ENCODE measurements around the gene KRT33A.
"Not testable (repeated sequence)": the region's sequence is repeated elsewhere in the genome, so short reads cannot be mapped to it uniquely, and the experiment has no call there.

Gene KRT33A

DNA sequence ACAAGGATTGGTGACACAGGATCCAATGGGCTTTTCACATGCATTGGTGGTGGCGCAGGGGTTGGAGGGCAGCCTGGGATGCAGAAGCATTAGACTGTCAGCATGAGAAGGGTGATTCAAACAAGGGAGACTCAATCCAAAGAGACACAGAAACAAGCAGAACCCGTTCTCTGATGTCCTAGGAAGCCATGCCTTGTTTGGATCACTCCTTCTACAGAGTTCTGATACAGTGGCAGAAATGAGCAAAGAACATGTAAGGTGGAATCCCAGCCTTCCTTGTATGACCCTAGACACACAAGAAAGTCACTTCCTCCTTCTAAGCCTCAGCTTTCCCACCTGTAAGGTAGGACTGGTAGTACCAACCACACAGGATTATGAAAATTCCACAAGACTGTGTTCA, 13.3 kb upstream of the KRT33A start:
- no peak for DNase-seq (ENCODE audit: low read depth)

DNA sequence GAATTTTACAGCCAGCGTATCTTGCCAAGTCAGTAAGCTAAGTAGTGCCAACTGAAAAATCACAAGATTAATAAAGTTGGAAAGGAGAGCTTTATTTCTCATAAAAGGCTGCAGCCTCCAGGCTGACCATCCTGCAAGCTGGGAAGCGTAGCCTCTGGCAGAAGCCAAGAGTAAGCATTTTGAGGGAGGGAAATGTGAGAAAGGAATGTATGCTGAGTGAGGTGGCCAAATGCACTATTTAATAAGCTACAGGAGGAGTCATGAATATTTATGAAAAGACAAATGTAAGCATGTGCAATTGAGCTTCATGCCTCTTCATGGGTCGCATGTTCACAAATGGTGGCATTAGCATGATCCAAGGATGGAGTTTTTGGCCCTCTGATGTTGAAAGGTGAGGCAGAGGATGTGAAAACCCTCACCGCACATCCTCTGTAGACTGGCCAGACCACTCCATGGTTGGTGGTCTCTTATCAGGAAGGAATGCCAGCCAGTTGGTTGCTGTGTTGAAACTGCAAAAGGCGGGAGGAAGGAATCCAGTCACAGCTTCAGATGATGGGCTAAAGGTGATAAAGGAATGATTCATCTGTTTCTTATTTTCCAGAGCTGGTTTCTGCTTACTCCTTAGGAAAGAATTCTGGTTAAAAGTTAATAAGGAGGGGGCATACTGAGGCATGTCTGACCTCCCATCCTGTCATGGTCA, 9.8 kb upstream of the KRT33A start:
- DNase-seq (ENCODE audit: low read depth), result no peak

DNA sequence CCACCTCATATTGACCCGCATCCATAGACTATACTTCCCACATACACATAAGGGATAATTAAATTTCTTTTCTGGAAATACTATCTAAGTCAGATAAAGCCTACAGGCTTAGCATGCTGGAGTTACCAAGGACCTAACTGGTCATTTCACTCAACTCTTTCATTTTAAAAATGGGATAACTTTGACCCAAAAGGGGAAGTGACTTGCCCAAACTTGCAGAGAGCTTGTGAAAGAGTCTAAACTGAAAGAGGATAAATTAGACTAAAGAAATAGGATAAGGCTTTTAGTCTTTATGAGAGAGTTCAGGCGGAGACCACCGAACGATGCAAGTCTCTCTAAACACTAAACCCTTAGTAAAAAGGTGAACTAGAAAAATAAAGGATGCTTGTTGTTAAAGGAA, 3.9 kb upstream of the KRT33A start:
- DNase-seq (ENCODE audit: low read depth), result no peak

DNA sequence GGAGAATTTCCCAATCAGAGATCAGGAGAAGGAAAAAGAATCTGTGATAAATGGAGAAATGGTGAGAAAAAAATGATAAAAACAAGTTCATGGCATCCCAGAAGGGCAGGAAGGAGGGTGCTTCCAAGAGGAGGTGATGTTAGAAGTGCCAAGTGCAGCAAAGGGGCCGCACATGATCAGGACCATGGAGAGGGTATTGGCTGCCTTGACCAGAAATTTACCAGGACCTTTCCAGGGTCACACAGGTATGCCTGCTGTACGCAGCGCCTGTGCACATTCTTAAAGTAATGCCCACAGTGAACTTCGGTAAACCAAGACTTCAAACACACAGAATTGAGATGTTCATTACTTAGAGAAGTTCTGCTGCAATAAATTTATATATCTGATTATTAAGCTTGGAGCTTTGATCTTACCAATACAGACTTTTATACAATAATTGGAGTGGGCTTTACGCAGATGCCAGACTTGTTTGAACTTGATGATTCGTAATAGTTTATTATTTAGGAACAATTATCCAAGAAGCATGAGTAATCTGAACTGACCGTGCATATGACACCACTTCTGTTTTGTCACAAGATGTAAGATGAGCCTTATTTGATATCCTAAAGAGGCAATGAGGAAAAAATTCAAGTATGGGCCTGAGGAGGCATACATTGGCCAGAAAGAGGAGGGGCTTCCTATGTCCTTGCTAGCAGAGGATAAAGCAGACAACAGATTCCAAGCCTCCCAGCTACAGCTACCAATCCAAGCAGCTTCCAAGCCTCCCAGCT, 2.2 kb upstream of the KRT33A start:
- DNase-seq (ENCODE audit: low read depth), result no peak

DNA sequence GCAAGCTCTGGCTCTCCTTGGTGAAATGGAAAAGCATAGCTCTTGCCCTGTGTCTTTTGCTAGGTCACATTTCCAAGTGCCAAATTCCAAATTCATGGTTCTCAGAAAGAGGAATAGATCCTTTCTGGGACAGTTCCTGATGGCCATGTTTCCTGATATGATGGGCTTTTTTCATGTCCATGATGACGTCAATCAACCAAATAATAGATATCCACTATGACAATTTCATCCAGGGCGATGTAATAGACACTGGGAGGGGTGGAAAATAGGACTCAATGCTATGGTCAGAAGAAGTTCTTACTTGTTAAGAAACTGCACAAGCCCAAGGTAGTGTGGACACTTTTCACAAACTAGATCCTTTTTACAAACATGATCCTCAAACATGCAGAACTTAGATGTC, 549 bp upstream of the KRT33A start:
- DNase-seq (ENCODE audit: low read depth), result no peak

DNA sequence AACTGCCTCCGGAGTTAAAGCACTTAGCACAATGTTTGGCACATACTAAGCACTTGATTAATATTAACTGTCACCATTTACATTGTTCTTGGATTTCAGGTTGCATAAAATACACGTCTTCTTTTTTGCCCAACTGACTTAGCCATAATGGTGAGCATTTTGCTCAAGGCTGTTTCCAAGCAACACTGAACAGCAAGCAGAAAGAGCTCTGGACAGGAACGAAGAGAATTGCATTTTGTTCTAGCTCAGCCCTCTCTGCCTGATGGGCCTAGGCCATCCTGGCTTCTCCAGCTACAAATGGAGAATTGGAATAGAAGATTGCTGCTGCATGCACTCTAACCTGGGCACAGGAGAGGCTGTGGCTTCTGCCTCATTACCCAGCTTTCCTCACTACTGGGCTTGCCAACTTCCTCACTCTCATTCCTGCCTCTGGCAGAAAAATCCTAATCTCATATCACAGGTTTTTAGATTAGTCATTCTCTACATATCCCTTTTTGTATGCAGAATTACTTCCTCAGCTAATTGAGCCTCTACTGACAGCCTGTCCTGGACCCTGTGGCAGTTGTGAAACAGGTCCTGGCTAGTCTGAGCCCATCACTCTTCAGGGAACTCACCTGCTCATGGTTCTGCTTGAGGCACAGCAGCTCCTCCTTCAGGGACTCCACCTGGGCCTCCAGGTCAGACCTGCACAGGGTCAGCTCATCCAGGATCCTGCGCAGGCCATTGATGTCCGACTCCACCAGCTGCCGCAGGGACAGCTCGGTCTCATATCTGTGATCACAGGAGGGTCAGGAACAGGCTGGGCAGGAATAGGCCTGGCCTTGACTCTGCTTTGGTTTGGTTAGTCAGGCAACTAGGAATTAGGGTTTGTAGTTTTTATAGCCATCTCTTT, 2.5 kb downstream of the KRT33A start:
- DNase-seq (ENCODE audit: low read depth), result no peak

DNA sequence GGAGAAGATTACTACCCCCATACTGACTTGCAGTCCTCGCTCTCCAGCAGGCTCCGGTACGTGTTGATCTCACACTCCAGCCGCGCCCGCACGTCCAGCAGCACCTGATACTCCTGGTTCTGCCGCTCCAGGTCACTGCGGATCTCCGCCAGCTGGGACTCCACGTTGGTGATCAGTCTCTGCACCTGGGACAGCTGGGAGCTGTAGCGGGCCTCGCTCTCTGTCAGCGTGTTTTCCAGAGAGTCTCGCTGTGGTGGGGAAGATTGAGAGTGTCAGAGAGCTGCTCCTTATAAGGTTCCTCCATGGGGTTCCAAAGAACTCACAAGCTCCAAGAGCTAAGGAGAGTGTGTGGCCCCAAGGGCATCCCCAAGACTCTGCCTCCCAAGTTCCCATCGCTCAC, 4.2 kb downstream of the KRT33A start:
- DNase-seq (ENCODE audit: low read depth), result not testable (repeated sequence)

DNA sequence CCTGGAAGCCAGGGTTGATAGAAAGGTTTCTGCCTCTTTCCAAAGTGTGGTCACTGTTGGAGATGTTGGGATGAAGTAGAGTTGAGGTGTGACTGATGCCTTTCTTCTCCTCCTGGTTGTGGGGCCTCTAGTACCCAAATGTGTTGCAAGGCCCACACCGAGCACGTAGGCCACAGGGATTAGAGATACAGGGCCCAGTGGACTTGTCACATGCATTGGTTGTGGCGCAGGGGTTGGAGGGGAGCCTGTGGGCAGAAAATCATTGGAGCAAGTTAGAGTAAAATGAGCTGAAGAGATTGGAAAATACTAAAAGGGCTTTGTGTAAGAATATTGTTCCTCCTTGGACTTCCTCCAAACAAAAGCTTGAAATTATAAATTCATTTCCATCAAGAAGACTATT, 4.6 kb downstream of the KRT33A start:
- DNase-seq (ENCODE audit: low read depth), result no peak

DNA sequence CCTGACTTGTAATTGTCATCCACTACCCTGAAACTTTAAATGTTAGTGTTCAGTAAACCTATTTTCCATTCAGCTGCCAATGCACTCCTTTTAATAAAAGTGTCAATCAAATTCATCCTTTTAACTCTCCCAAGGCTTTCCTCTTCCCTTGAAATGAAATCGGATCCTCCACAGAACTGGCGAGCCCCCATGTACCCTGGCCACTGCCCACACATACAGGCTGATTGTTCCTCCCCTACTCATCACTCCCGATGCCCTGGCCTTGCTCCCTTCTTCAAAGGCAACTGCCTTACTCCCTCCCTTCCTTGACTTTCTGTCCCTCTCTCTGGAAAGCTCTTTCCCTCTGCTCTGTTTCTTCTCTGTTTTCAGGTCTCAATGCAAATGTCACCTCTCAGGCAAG, 7.6 kb downstream of the KRT33A start:
- DNase-seq (ENCODE audit: low read depth), result no peak

DNA sequence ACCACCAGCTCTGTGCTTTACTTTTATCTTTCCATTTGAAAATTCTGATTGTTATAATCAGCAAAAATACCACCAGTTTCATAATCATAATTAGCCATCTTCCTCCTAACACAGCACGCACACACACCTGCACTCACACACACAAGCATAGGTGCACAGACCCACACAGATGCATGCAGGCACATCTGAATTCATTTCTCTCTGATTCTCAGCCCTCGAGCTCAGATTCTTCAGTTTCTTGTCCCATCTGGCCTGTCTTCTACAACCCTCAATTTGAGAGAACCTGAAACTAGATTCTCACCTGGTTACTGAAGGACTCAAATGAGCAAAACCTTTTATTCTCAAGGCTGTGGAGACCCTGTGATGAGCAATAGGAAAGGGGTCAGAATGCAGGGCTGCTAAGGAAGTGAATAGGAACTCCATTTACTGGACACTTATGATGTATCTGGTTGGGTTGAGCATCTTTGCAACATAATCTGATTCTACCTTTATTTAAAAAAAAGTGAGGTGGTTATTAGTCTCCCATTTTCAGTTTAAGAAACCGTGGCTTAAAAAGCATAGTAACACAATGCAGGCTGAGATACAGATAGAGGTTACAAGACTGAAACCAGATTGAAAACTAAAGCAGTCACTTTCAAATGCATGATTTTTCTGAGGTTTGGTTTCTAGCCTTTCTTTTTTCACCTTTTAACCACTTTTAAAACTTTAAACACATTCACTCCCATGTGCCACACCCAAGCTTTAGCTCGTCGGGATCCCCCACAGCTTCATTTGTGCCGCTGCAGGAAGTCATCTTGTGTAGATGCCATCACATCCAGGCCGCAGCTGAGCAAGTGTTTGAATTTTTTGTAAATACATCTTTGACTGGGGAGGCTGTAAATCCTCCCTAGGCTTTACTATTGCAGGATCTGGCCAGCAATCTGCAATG, 9.4 kb downstream of the KRT33A start:
- DNase-seq (ENCODE audit: low read depth), result no peak

DNA sequence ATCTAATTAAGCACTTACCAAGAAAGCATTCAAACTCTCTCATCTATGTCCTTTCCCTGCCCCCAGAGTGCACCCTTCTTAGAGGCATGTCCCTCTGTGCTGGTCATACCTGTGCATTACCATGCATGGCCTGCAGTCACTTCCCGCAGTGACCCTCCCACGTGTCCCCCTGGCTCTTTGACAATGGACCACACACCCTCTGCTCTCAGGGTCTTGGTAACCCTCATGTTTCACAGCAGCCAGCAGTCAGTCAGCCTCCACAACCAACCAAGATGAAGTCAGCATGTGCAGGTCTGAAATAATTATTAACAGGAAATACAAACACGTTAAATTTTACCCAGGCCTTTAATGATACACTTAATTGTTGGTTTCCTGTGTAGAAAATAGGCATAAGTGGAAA, 10.1 kb downstream of the KRT33A start:
- no peak for DNase-seq (ENCODE audit: low read depth)

DNA sequence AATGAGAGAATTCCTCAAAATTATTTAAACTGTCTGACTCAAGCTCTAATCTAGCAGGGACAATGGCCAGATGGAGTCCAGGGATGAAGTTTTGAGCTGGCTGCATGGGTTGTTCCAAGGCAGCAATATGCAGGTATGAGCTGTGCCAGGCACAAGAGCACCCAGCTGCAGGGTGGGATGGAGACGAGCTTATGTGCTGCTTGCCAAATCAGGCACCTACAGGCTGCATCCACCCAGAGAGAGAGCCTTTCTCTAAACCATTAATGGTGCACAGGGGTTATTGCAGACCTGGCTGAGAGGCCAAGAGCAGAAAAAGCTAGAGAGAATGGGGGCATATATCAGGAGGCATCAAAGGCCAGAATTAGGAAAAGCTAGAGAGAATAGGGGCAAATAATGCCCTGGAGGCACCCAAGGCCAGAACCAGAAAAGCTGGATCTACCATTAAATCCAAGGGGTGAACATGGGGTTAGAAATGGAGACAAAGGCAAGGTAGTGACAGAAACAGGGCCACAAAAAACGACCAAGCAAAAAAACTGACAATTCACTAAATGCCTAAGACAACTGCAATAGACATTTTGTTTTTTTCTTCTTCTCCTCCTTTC, 11.0 kb downstream of the KRT33A start:
- DNase-seq (ENCODE audit: low read depth), result no peak

DNA sequence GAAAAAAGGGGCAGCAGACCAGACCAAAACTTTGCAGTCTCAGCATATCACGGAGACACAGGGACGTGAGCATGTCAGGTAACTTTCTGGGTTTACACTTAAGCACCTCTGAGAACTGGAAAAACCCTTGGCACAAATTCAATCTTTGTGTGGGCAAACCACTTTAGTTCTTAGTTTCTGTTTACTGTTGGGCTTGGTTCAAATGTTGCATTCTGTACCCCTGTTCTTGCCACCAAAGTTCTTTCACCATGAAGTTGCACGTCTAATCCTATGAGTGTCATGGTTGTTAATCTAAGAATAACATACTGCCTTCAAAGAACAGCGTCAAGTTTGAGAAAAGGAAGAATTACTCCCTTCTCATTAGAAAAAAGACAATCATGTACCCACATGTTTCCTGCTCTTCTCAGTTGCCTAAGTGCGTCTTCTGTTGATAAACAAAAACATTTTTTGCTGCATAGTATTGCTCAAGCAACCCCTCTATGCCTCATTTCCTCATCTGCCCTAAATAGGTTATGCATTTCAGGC, 11.6 kb downstream of the KRT33A start:
- DNase-seq (ENCODE audit: low read depth), result no peak

DNA sequence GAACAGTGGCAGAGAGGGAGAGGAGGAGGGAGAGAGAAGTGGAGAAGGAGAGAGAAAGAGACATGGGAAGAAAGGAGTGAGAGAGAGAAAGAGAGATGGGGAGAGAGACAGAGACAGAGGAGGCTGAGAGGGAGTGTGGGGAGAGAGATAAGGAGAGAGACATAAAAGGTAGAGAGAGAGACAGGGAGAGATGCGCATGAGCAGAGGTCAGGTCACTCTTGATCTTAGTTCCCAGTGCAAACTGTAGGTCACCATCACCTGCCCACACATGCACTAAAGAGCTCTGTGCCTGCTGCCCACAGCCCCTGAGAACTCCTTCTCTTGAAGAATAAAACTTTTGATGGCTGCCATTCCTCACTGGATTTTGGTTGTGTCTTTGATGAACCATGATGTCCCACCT, 14.9 kb downstream of the KRT33A start:
- no peak for DNase-seq (ENCODE audit: low read depth)

DNA sequence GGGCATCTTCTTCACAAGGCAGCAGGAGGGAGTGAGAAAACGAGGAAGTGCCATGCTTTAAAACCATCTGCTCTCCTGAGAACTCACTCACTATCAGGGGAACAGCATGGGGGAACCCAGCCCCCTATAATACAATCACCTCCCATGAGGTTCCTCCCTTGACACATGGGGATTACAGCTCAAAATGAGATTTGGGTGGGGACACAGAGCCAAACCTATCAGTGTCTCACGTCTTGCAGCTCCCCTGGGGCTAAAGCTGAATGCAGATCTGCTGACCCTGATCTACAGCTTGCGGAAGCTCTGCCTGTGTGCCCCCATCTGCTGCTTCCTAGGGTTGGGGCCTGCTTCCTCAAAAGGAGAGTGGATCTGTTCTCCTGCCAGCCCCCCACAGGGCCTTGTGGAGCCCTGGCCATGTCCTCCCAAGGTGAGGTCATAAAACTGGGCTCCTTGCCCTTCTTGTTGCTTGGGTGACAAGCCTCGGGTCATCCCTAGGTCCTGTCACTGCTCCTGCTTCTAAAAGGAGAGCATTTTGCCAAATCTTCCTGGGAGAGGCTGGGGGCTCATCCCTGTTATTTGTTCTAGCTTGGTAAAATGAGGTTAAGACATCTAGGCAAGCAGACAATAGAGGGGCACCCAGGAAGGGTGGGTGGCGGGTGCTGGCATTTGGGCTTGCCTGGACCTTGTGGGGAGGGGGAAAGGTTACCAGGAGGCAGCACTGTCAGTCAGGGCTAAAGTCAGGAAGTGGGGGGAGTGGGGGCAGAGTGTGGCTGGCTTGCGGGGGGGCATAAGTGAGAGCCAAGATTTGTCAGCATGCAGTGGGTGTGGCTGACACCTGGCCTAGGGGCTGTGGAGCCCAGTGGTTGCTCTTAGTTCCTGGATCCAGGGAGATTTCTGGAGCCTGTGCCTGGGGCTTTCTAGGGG, 16.0 kb downstream of the KRT33A start:
- no peak for DNase-seq (ENCODE audit: low read depth)

DNA sequence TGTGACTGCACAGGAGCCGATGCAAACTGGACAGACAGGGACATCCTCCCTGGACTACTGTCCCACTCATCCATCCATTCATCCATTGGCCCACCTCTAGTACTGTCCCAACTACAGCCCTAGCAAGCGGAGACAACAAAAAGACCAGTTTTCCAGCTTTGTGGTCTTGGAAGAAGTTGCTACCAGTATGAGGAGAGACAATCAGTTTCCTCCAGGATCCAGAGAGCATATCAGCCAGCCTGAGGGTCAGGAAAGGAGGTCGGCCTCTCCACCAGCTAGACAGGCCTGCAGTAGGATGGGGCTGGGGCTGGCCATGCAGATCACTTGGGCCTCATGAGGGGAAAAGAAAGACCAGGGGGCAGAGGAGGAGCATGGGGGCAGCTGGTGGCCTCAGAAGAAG, 16.8 kb downstream of the KRT33A start:
- DNase-seq (ENCODE audit: low read depth), result no peak

DNA sequence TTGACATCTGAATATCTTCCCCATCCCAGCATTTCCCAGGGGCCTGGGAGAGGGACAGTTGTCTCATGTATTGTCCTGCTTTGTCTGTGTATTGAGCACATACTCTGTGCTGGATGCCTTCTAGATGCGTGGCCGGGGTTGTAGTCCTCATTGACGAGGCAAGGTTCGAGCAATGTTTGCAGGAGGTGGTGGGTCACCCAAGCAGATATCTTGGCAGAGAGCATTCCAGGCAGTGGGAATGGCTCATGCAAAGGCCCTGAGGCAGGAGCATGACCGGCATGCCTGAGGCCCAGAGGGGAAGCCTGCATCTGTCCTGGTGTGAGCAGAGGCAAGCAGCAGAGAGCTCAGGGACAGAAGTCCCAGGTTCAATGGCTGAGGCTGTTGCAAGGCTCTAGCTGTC, 17.5 kb downstream of the KRT33A start:
- DNase-seq (ENCODE audit: low read depth), result no peak

DNA sequence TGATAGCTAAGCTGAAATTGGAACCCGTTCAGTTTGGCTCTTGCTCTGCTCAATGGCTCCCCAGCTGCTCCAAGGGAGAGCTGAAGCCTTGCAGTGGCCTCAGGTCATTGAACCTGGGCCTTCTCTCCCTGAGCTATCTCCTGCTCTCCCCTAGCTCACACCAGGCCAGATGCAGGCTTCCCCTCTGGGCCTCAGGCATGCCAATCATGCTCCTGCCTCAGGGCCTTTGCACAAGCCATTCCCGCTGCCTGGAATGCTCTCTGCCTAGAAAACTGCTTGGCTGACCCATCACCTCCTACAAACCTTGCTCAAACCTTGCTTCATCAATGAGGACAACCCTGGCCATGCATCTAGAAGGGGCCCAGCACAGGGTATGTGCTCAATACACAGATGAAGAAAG, 18.4 kb downstream of the KRT33A start:
- no peak for DNase-seq (ENCODE audit: low read depth)

DNA sequence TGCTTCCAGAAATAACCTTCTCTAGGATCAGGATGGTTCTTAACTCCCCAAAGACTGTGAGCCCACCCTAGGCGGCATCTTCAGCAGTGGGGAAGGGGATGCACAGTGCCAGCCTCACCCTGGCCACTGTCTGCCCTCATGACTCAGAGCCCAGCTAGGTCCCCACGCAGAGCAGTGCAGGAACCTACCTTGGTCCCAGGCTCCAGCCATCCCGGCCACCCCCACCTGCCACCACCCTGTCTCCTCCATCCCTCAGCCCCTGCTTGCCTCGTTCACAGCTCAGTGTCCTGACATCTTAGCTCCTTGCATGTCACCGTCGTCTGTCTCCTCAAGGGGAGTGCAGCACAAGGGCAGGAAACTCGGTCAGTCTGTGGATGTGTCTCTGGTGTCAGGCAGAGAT, 19.0 kb downstream of the KRT33A start:
- DNase-seq (ENCODE audit: low read depth), result no peak
